Urinary bladder (tissue), 4 donors: ENCODE data around the gene OCEL1. TPM values are rescaled to one million over a fixed set of nuclear protein-coding genes. Genes with fewer than 3 reads are reported as not detected.
"Not testable (repeated sequence)": the region's sequence is repeated elsewhere in the genome, so short reads cannot be mapped to it uniquely, and the experiment has no call there.

Source experiments
- DNase-seq: peaks from one replicate; pipeline ENCODE4 v3.0.0-alpha.2; 2015; ENCODE audit errors: extremely low spot score
- H3K27ac ChIP-seq: one replicate; pipeline ENCODE4 v1.5.1; 2013; ENCODE audit warnings: low read depth, mild to moderate bottlenecking, moderate library complexity
- H3K36me3 ChIP-seq: one replicate; pipeline ENCODE4 v1.6.1; 2013; ENCODE audit warnings: mild to moderate bottlenecking, moderate library complexity; ENCODE audit not compliant: insufficient read depth
- H3K4me1 ChIP-seq: one replicate; pipeline ENCODE4 v1.6.1; 2013; ENCODE audit warnings: mild to moderate bottlenecking, moderate library complexity; ENCODE audit not compliant: insufficient read depth
- H3K4me3 ChIP-seq: one replicate; pipeline ENCODE4 v1.5.1; 2013; ENCODE audit warnings: low read depth, low read length
- WGBS: extraction: QIAGEN DNeasy Blood & Tissue Kit; methylation state at CpG from one replicate; pipeline ENCODE4 v1.1.7; 2013; 5-methylcytosine and 5-hydroxymethylcytosine counted together
- polyA plus RNA-seq: library from polyadenylated mRNA; stranded (reverse); fragments of 200-250 nt; gene quantifications from one replicate; pipeline ENCODE4 v1.2.3, GENCODE V29; 2013
- total RNA-seq: library from RNA; depleted of rRNA; stranded (reverse); fragments of >200 nt; gene quantifications from one replicate; pipeline ENCODE4 v1.2.3, GENCODE V29; 2014
- donor health status: healthy with polysubstance abuse.
- donor health status: healthy.

OCEL1 gene
- total and polyA plus RNA-seq, 2 donors = 5.8 to 28.4 TPM

GRCh38 chr19:17255150-17255621 lies 29.2 kb downstream of the OCEL1 start:
- Histone ChIP-seq H3K4me3 (no peak overlapping the region), H3K4me1 (no peaks in the 10 kb centered on the region), H3K36me3 (no peaks in the 10 kb centered on the region), H3K27ac (no peak overlapping the region)
- 72% methylated on average over 18 of the region's 18 CpGs for WGBS
- no peak for DNase-seq

GRCh38 chr19:17256130-17256529 lies 30.1 kb downstream of the OCEL1 start:
- no peak overlapping the region for H3K4me3 ChIP-seq
- H3K27ac ChIP-seq = no peak overlapping the region
- no peak for DNase-seq
- H3K4me1 ChIP-seq = no peaks in the 10 kb centered on the region
- WGBS = 81% methylated on average over 3 of the region's 3 CpGs
- H3K36me3 ChIP-seq = no peaks in the 10 kb centered on the region

GRCh38 chr19:17259118-17259780 lies 33.2 kb downstream of the OCEL1 start:
- DNase-seq = no peak
- Histone ChIP-seq H3K36me3 (no peaks in the 10 kb centered on the region), H3K4me3 (no peak overlapping the region), H3K4me1 (no peaks in the 10 kb centered on the region), H3K27ac (no peak overlapping the region)
- WGBS = 90% methylated on average over 9 of the region's 9 CpGs

GRCh38 chr19:17259934-17260333 lies 33.9 kb downstream of the OCEL1 start:
- no peak overlapping the region for H3K27ac ChIP-seq
- no peak for DNase-seq
- no peaks in the 10 kb centered on the region for H3K36me3 ChIP-seq
- H3K4me3 ChIP-seq = no peak overlapping the region
- H3K4me1 ChIP-seq = no peaks in the 10 kb centered on the region
- 43% methylated on average over 1 of the region's 1 CpG for WGBS

GRCh38 chr19:17260842-17261325 lies 34.9 kb downstream of the OCEL1 start:
- no peak for DNase-seq
- no peaks in the 10 kb centered on the region for H3K4me1 ChIP-seq
- no peaks in the 10 kb centered on the region for H3K36me3 ChIP-seq
- H3K4me3 ChIP-seq = no peak overlapping the region
- H3K27ac ChIP-seq = no peak overlapping the region
- 23% methylated on average over 15 of the region's 15 CpGs for WGBS

GRCh38 chr19:17262557-17262956 lies 36.5 kb downstream of the OCEL1 start:
- 63% methylated on average over 16 of the region's 16 CpGs for WGBS
- Histone ChIP-seq H3K4me1 (no peaks in the 10 kb centered on the region), H3K27ac (no peak overlapping the region), H3K36me3 (no peaks in the 10 kb centered on the region), H3K4me3 (no peak overlapping the region)
- no peak for DNase-seq

GRCh38 chr19:17263712-17264640 lies 38.0 kb downstream of the OCEL1 start:
- no peak overlapping the region for H3K27ac ChIP-seq
- H3K4me1 ChIP-seq = peaks cover 2% of the 10 kb centered on the region
- WGBS = 85% methylated on average over 23 of the region's 23 CpGs
- H3K36me3 ChIP-seq = no peaks in the 10 kb centered on the region
- peak overlapping the region; percentile 2 for H3K4me3 ChIP-seq
- DNase-seq = no peak

GRCh38 chr19:17264641-17264979 lies 38.6 kb downstream of the OCEL1 start, which contains the start of gene USHBP1:
USHBP1 (minus strand) TSS chr19:17264745; CDS start chr19:17264299, 446 bp downstream.
- Histone ChIP-seq H3K4me1 (peaks cover 2% of the 10 kb centered on the region), H3K36me3 (no peaks in the 10 kb centered on the region), H3K27ac (no peak within 1 kb of the TSS), H3K4me3 (peak within 1 kb of the TSS; percentile 2)
- no peak for DNase-seq
- WGBS = 34% methylated on average over 5 of the region's 5 CpGs

- no peaks in the 10 kb centered on the region for H3K36me3 ChIP-seq
- 92% methylated on average over 7 of the region's 7 CpGs for WGBS
- no peak overlapping the region for H3K4me3 ChIP-seq
- DNase-seq = no peak
- H3K27ac ChIP-seq = no peak overlapping the region
- peaks cover 2% of the 10 kb centered on the region for H3K4me1 ChIP-seq
These were observed 40.0 kb downstream of the OCEL1 start for GRCh38 chr19:17266026-17266425.

- Histone ChIP-seq H3K27ac (no peak overlapping the region), H3K4me1 (peaks cover 2% of the 10 kb centered on the region), H3K36me3 (no peaks in the 10 kb centered on the region), H3K4me3 (no peak overlapping the region)
- no peak for DNase-seq
- WGBS = 77% methylated on average over 12 of the region's 12 CpGs
These were observed 40.6 kb downstream of the OCEL1 start for GRCh38 chr19:17266589-17266974.

GRCh38 chr19:17266975-17267788 lies 41.2 kb downstream of the OCEL1 start, which contains the start of gene BABAM1:
BABAM1 (plus strand) TSS chr19:17267443; CDS start chr19:17268807, 1,364 bp downstream.
- Histone ChIP-seq H3K4me3 (peak within 1 kb of the TSS; percentile 61), H3K36me3 (no peaks in the 10 kb centered on the region), H3K4me1 (peaks cover 2% of the 10 kb centered on the region), H3K27ac (no peak within 1 kb of the TSS)
- WGBS = under 1% methylated on average over 27 of the region's 27 CpGs
- peak; percentile 99 for DNase-seq

GRCh38 chr19:17268754-17269153 lies 42.7 kb downstream of the OCEL1 start:
- H3K4me3 ChIP-seq = no peak overlapping the region
- WGBS = 96% methylated on average over 13 of the region's 13 CpGs
- H3K4me1 ChIP-seq = peaks cover 2% of the 10 kb centered on the region
- H3K36me3 ChIP-seq = no peaks in the 10 kb centered on the region
- DNase-seq = no peak
- H3K27ac ChIP-seq = no peak overlapping the region

GRCh38 chr19:17274892-17275291 lies 48.9 kb downstream of the OCEL1 start:
- 98% methylated on average over 3 of the region's 3 CpGs for WGBS
- H3K36me3 ChIP-seq, H3K4me3 ChIP-seq, H3K27ac ChIP-seq, H3K4me1 ChIP-seq, DNase-seq: not testable (repeated sequence)
